NOMO-1 (cell line): ENCODE data around the gene RAB26.
"Not testable (repeated sequence)": the region's sequence is repeated elsewhere in the genome, so short reads cannot be mapped to it uniquely, and the experiment has no call there.

ENCODE experiments used
- DNase-seq, 2 experiments: peaks; one replicate each; lab custom pipeline; 2025; ENCODE audit not compliant: unreplicated experiment in 2 of 2; lab: John Stamatoyannopoulos, UW

RAB26 gene

DNA sequence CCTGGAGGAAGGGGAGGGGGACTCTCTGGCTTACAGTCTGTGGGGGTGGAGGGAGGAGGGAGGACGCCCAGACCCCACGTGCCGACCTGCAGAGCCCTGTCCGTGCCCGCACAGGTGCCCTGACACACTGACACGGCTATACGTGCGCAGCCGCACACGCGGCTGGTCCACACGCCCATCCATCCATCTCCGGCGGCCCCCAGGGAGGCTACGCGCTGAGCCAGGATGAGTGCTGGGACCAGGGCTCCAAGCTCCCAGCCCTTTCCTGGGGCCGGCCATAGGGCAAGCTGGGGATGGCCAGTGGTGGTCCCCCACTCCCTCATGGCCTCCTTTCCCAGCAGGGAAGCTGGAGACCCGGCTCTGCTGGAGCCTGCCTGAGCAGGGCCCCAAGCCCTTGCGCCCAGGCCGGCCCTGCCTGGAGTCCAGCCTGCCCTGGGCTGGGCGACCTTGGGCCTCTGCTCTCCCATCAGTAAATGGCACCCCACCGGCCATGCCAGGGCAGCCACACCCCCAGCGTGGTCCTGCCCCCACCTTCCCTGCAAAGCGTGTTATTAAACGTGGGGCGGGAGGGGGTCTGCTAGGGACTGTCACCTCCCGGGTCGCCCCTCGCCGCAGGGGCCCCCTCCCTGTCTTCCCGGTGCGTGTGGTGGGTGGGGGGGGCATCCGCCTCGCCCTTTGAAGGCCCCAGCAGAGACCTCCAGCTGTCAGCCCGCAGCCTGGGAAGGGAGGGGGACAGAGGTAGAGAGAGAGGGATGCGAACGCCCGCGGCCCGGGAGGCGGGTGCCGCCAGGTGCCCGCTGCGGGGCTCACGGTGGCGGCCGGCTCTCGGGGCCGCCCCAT, 47.1 kb downstream of the RAB26 start:
- DNase-seq = no peak

DNA sequence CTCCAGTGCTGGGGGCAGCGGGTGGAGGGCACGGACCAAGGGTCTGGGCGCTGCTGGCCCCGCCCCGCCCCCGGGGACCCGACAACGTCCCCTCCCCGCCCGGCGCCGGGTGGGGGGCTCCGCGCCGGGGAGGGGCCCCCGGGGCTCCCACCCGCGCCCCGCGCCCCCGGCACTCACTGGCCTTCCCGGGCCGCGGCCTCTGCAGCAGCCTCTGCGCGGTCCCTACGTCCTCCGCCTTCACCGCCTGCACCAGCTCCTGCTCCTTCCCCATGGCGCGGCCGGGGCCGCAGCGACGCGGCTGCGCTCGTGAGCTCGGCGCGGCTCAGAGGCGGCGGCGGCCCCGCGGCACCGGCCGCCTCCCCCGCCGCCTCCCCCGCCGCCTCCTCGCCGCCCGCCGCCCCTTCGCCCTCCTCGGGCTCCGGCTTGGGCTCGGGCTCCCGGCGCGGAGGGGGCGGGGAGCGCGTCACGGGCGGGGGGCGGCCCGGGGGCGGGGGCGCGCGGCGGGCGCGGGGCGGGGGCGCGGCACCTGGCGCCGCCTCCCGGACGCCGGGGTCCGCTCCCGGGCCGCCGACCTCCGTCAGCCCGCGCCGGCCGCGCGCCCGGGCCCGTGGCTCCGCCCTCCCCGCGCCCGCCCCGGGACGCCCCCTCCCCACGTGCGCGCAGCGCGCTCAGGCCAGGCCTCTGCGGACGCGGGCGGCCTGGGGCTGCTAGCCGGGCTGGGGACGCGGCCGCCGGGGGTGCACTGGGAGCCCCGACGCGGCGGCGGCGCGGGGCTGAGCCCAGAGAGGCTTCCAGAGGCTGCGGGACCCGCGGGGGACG, 47.9 kb downstream of the RAB26 start, which contains the start of gene CASKIN1:
TSS of gene CASKIN1 (minus strand) at position 444 of the 819 bp plus-strand sequence. CDS start at position 271, 173 bp downstream.
- peak; percentile 32 to 51 for DNase-seq

DNA sequence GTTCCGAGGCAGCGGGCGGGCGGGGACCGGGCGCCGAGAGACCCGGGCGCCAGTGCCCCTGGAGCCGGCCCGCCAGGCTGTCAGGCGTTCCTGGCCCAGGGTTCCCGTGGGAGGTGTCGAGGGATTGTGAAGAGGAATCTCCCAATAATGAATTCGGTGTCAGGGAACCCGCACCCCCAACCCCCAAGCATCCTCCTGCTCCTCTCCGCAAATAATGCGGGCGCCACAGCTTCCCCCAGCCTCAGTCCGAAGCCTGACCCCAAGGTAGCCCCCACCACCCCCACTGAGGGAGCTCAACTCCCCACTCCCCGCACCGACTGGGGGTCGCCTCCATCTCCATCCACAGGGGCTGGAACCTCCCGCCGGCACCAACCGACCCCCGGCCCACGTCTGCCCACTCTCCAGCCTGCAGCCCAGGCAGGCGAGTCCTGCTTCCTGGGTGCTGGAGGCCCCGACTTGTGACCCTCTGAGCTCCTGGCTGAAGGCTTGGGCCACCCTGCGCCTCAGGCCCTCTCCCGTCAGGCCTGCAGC, 48.6 kb downstream of the RAB26 start:
- no peak for DNase-seq

DNA sequence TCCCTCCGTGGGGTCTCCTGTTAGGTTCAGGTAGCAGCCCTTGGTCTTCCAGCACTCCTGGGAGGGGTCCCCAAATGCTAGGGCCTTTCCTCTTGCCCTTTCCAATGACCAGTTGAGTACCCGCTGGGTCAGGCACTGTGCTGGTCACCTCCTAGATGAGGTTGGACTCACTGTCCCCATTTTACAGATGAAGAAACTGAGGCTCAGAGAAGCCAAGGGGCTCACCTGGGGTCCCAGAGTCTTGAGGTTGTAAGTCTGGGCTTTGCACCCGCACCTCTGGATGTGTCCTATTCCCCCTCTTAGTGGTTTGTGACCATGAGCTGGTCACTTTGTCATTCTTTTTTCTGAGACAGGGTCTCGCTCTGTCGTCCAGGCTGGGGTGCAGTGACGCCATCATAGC, 49.3 kb downstream of the RAB26 start:
- DNase-seq = no peak

DNA sequence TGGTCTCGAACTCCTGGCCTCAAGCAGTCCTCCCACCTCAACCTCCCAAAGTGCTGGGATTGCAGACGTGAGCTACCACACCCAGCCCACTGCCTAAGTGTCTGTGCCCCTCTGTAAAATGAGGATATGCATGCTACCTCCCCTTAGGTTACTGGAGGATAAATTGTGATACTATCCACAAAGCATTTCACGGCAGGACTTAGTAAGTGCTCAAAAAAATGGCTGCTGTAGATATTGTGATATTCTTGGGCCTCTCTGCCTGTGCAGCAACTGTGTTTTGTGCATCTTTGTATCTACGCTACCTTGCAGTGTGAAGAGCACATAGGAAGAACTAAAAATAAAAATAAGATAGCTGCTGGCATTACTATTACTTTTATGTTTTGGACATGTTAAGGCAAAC, 49.9 kb downstream of the RAB26 start:
- no peak for DNase-seq

DNA sequence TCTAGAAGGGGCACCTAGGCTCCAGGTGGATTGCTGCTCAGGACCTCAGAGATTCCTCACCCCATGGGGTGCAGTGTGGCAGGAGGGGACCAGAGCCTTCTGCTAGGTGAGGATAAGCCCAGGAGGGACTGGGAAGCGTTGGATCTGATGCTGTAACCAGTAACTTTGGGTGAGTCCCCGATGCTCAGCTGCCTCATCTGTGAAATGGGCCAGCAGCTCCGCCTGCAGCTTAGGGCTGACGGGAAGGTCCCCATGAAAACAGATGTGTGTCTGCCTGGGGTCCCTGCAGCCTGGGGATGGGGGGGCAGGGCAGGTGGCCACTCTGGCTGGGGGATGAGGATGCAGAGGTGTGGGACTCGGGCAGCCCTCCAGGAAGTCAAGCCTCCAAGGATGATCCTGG, 50.7 kb downstream of the RAB26 start:
- no peak for DNase-seq

DNA sequence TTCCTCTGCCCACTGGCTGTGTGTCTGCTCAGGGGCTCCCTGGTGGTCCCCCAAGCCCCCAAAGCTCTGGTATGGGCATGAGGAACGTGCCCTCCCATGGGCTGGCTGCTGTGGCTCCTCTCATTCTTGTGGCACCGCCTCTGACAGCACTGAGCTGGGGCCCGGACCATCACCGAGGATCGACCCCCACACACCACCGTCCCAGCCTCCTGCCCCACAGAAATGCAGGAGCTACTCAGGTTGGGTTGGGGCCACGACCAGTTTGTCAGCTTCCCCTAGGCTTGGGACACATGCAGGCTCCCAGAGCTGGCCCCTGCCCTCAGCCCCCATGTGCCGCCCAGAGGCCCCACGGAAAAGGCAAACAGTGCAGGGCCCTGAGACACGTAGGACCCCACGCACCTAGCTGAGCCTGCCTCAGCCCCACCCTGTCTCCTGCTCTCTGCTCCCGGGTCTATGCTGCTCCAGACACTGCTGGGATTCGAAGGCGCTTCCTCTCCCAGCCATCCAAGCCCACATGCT, 51.3 kb downstream of the RAB26 start:
- DNase-seq = no peak

DNA sequence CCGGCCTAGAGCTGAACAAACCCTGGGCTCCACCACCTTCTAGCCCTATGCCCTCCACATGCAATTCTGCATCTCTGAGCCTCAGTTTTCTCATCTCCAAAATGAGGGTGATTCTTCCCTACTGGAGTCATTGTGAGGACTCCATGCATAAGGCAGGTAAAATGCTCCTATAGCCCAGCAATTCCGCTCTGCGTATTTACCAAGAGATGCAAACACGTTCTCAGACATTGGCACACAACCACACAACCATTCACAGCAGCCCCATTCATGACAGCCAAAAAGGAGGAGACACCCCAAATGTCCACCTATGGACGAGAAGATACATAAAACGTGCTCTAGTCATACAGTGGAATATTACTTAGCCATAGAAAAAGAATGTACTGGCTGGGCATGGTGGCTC, 51.9 kb downstream of the RAB26 start:
- DNase-seq = no peak

DNA sequence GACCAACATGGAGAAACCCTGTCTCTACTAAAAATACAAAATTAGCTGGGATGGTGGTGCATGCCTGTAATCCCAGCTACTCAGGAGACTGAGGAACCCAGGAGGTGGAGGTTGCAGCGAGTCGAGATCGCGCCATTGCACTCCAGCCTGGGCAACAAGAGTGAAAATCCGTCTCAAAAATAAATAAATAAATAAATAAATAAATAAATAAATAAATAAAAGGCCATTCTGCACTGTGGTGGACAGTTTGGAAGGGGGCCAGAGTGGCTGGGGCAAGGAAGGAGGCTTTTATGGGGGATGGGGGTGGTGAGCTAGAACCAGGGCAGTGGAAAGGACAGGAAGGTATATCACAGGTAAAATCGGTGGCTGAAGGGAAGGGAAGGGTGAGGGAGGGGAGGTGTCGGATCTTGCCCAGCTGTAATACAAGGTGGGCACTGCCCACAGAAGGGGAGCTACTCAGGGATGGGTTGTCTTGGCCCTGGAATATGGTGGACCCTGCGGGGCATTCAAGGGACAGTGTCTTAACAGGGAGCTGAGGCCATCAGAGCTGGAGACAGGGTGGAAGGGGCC, 54.8 kb downstream of the RAB26 start:
- not testable (repeated sequence) for DNase-seq
